DMS53 (cell line): Measurements from ENCODE around the gene LRRC41.
"Not testable (repeated sequence)": the region's sequence is repeated elsewhere in the genome, so short reads cannot be mapped to it uniquely, and the experiment has no call there.

Source experiments
- DNase-seq: peaks from one replicate; lab custom pipeline; 2025; lab: John Stamatoyannopoulos, UW

Gene LRRC41

DNA sequence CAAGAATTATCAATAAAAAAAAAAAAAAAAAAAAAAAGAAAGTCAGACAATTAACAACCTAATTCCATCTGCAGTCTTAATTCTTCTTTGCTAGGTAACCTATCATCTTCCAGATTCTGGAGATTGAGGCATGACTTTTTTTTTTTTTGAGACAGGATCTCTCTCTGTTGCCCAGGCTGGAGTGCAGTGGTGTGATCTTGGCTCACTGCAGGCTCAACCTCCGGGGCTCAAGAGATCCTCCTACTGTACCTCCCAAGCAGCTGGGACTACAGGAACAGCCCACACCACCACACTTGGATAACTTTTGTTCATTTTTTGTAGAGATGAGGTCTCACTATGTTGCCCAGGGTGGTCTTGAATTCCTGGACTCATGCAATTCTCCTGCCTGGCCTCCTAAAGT, 60.5 kb downstream of the LRRC41 start:
- no peak for DNase-seq

DNA sequence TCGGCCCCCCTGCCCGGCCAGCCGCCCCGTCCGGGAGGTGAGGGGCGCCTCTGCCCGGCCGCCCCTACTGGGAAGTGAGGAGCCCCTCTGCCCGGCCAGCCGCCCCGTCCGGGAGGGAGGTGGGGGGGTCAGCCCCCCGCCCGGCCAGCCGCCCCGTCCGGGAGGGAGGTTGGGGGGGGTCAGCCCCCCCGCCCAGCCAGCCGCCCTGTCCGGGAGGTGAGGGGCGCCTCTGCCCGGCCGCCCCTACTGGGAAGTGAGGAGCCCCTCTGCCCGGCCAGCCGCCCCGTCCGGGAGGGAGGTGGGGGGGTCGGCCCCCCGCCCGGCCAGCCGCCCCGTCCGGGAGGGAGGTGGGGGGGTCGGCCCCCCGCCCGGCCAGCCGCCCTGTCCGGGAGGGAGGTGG, 61.7 kb downstream of the LRRC41 start:
- DNase-seq = not testable (repeated sequence)

DNA sequence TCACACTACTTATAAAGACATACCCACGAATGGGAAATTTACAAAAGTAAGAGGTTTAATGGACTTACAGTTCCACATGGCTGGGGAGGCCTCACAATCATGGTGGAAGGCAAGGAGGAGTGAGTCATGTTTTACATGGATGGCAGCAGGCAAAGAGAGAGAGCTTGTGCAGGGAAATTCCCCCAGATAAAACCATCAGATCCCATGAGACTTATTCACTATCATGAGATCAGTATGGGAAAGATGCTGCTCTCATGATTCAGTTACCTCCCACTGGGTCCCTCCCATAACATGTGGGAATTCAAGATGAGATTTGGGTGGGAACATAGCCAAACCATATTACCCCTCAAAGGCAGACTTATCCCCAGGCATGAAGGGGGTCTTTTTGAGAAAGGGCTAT, 64.6 kb downstream of the LRRC41 start:
- DNase-seq = peak; percentile 40

DNA sequence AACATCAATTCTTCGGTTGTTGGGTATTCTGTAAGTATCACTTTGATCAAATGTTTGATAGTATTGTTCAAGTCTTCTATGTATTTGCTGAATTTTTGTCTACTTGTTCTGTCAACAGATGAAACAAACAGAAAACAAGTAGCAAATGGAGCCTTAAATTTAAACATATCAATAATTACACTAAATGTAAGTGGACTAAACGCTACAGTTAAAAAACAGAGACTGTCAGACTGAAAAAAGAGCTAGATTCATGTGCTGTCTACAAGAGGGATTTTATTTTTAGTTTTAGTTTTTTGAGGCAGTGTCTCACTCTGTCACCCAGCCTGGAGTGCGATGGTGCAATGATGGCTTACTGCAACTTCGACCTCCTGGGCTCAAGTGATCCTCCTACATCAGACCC, 66.5 kb downstream of the LRRC41 start:
- DNase-seq = no peak

DNA sequence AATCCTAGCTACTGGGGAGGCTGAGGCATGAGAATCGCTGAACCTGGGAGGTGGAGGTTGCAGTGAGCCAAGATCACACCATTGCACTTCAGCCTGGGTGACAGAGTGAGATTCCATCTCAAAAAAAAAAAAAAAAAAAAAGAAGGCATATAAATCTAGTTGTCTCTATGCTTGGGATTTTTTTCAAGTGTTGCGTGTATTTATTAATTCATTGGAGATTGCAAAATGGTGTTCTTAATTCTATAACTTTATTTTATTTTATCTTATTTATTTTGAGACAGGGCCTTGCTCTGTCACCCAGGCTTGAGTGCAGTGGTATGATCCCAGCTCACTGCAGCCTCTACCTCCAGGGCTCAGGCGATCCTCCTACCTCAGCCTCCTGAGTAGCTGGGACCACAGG, 72.2 kb downstream of the LRRC41 start:
- not testable (repeated sequence) for DNase-seq
